ENCODE measurements around the gene RANBP3.
"Not testable (repeated sequence)": the region's sequence is repeated elsewhere in the genome, so short reads cannot be mapped to it uniquely, and the experiment has no call there.

Gene RANBP3

GRCh38 chr19:5964816-5965565, 12.9 kb downstream of the RANBP3 start:
- no peak for DNase-seq

GRCh38 chr19:5963855-5964254, 14.1 kb downstream of the RANBP3 start:
- DNase-seq: no peak

GRCh38 chr19:5963259-5963658, 14.7 kb downstream of the RANBP3 start:
- not testable (repeated sequence) for DNase-seq

DNA sequence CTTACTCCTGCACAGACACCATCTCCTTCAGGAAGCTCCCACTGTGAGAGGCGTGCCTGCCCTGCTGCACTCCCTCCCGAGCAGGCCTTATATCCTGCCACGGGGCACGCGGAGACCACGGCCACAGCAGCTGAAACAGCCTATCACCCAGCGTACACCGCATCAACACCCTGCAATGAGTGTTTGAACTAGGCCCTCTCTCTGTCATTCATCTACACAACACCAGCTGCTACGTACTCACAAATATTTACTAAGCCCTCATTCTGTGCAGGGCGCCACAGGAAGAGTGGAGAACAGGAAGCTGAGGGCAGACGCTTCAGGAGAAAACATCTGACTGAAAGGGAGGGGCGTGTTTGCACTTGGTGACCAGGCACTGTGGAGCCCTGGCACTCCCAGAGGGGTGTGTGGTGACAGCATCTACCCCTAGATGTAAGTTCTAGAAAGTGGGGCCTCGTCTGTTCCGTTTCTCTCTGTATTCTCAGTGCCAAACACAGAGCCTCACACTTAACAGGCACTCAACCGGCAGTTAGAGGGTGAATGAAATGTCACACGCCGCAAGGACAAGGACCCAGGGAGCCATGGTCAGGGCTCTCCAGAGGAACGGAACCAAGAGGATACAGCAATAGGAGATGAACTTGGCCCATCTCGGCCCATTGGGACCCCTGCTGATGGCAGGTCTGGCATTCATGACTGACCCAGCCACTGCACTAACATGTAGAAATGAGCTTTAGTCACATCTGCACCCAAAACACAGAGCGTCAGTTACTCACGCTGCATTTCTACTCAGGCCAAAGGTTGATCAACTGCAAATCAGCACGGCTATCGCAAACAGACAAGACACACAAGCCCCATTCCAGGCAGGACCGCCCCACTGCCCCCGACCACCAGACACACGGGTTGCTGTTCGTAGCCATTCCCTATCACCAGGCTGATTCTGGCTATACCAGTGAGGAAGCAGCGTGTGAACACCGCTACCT, 15.7 kb downstream of the RANBP3 start:
- DNase-seq: peak; percentile 57

DNA sequence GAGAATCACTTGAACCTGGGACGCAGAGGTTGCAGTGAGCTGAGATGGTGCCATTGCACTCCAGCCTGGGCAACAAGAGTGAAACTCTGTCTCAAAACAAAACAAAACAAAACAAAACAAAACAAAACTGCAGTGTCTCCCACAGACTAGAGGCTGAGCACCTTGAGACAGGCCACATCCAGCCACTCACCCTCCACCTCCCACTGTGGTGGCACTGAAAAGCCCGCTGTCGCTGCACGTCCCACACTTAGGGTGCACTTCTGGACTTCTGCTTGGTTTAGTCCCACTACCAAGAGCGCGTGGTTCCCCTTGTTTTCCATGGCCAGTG, 16.3 kb downstream of the RANBP3 start:
- DNase-seq: not testable (repeated sequence)

- no peak for DNase-seq
These were observed 17.6 kb downstream of the RANBP3 start for GRCh38 chr19:5960005-5961001.

DNA sequence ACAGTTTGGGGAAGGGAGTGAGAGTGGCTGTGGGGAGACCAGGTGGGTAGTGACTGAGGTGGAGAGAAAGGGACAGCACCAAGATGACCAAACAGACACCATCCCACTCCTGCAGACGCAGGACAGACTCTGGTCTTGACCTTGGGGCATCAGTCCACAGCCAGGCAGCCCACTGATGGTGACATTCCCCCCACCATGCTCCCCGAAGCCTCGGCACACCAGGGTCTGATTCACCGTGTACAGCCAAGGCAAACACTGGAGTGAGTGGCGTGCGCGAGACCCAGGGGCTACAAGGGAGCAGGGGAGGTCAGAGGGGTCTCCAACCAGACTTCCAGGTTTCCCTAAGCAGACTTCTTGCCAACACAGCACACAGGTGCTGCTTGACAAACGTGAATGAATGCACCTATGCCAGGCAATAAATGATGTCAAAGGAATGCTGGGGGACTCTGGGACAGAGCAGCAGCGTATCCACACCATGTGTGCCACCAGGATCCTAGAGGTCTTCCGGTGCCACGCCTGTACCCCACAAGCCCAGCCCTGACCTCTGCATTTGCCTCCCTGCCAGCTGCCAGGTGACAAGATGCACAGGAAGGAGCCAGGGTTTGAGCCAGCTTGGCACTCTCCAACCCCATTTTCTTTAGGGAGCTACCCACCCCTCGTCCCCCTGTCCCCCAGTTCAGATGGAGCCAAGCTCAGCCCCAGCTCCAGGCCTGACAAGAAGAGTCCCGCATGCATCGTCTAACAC, 18.5 kb downstream of the RANBP3 start:
- DNase-seq: no peak

DNA sequence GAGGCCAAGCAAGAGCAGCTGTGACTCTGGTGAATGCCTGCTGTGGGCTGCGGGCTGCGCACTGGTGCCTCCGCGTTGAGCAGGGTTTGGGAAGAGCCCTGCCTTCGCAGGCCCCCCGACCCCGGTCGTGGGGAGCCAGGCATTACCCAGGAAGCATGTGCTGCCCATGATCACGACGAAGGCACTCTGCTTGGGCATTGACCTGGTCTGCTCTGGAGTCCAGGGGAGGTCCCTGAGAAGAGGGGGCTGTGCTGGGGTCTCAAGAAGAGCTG, 19.2 kb downstream of the RANBP3 start:
- DNase-seq: no peak

GRCh38 chr19:5958074-5958850, 19.7 kb downstream of the RANBP3 start:
- DNase-seq: no peak

GRCh38 chr19:5957170-5957569, 20.8 kb downstream of the RANBP3 start:
- no peak for DNase-seq

- DNase-seq: no peak
These were observed 21.2 kb downstream of the RANBP3 start for GRCh38 chr19:5956728-5957127.

- no peak for DNase-seq
These were observed 21.6 kb downstream of the RANBP3 start for GRCh38 chr19:5956323-5956722.

- DNase-seq: peak; percentile 40
These were observed 22.4 kb downstream of the RANBP3 start for GRCh38 chr19:5955636-5955935.

GRCh38 chr19:5954293-5954692, 23.6 kb downstream of the RANBP3 start:
- no peak for DNase-seq

DNA sequence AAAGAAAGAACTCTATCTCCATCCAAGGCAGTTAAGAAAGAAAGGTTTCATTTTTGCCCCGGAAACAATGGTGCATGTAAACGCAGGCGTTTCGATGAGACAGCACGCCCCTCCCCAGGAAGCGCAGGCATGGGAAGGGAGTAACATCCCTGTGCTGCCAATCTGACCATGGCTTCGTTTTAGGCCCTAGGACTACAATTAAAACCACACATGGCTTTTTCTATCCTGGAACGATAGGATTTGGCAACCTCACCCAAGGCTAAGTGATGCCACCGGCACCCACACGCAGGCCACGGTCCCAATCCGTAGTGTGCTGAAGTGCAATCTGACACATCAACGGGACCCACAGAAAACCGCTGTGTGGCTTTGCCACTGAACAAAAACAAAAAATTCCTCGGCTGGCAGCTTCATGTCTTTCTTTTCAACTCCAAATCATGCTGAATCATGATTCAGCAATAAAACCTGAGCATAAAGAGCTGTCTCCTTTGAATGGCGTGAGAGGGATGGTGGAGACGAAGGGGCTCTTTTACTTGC, 24.2 kb downstream of the RANBP3 start:
- DNase-seq: peak; percentile 68

- peak; percentile 54 for DNase-seq
These were observed 24.8 kb downstream of the RANBP3 start for GRCh38 chr19:5953030-5953589.

- no peak for DNase-seq
These were observed 25.5 kb downstream of the RANBP3 start for GRCh38 chr19:5952193-5953029.

DNA sequence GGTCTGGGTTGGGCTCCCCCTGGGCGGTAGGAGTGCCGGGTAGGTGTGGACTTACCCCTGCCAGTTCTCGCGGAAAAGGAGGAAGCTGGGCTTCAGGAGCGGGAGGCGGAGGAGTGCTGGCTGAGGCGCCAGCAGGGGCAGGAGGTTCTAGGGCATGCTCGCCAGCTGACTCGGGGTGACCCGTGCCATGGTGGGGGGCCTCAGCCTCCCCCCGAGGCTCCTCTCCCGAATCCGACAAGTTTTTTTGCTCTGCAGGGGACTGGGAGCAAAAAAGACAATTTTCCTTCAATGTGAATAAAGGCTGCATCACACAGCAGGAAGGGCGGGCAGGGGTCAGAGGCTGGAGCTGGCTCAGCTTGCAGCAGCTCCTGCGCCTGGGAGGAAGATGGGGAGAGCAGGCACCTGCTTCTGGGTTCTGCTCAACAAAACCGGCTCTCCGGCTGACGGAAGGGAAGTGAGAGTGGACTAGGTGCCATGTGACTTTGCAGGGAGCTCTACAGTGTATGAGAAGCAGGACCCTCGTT, 26.5 kb downstream of the RANBP3 start:
- no peak for DNase-seq

DNA sequence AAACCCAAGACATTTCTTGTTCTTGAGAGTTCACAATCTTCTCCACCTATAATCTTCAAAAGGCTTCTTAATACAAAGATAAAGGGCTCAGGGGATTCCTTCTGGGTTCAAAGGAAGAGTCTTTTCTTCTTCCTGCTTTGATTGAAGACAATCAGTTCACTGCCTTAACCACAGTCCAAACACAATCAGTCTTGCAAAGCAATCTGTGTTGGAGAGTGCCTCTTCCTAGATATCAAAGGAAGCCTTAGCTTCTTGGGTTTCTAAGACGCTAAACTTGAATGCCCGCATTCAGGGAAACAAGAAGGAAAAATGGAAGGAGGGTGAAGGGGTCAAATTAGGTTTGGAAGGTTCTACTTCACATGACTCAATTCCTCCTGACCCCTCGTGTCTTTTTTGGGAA, 27.2 kb downstream of the RANBP3 start:
- DNase-seq: no peak
